HepG2 (cell line): ENCODE data around the gene LGI4. TPM values are rescaled to one million over a fixed set of nuclear protein-coding genes. Genes with fewer than 3 reads are reported as not detected.
A peak's percentile ranks its signal among the peaks of the same experiment; 100 is the strongest.

ENCODE experiments used
- FOSL2 ChIP-seq: sonication (generic); formaldehyde crosslinking; IDR thresholded peaks from 2 replicates; pipeline ENCODE4 v1.4.0; 2020; ENCODE audit warnings: missing genetic modification reagents
- GFI1 ChIP-seq: sonication (generic); formaldehyde crosslinking; IDR thresholded peaks from 2 replicates; pipeline ENCODE4 v1.5.0; 2020; ENCODE audit warnings: missing genetic modification reagents, mild to moderate bottlenecking, borderline replicate concordance
- SRSF9 ChIP-seq: fragments of 200-400 bp; formaldehyde crosslinking; IDR thresholded peaks from 2 replicates; pipeline ENCODE4 v1.6.1; 2018; ENCODE audit warnings: borderline replicate concordance, mild to moderate bottlenecking, low read depth, low read length; ENCODE audit not compliant: insufficient read depth, poor library complexity, severe bottlenecking
- ZNF24 ChIP-seq: fragments of 450-650 bp; IDR thresholded peaks from 2 replicates; pipeline ENCODE4 v1.6.1; 2017; ENCODE audit warnings: antibody characterized with exemption, mild to moderate bottlenecking
- ZNF572 ChIP-seq: sonication (generic); formaldehyde crosslinking; IDR thresholded peaks from 2 replicates; pipeline ENCODE4 v1.5.1; 2020; ENCODE audit warnings: mild to moderate bottlenecking, missing genetic modification reagents
- polyA plus RNA-seq, 8 experiments: library from polyadenylated mRNA; depleted of rRNA in 3 of 8; stranded (reverse) in 7 of 8; unstranded in 1 of 8; fragments of >200 nt; fragmentation: Illumina TruSeq in 4 of 8; extraction: Trizol in 4 of 8; gene quantifications; 2 replicates each; pipeline versions ENCODE4 v1.2.1 to v1.2.3, GENCODE V29; 2011 to 2016; ENCODE audit warnings: low read depth in 4 of 8, missing spikeins in 1 of 8, mixed read lengths in 1 of 8; ENCODE audit not compliant: insufficient read depth in 1 of 8
- total RNA-seq, 5 experiments: library from RNA; depleted of rRNA; stranded (reverse); fragments of >200 nt; fragmentation: Illumina TruSeq; extraction: Trizol; gene quantifications; 2 replicates each; pipeline ENCODE4 v1.2.3, GENCODE V29; 2016; ENCODE audit warnings: low read depth in 1 of 5
- TF ChIP-seq, protein P1 (sequence below): IDR thresholded peaks from 2 replicates; pipeline ENCODE4 v1.6.1; 2016; ENCODE audit warnings: control low read depth
- TF ChIP-seq, protein P2 (sequence below): fragments of 450-650 bp; IDR thresholded peaks from 2 replicates; pipeline ENCODE4 v1.6.1; 2017; ENCODE audit warnings: mild to moderate bottlenecking
- TF ChIP-seq, protein P3 (sequence below): sonication (generic); formaldehyde crosslinking; IDR thresholded peaks from 2 replicates; pipeline ENCODE4 v1.9.0; 2021; ENCODE audit warnings: missing genetic modification reagents, borderline replicate concordance
- TF ChIP-seq, protein P4 (sequence below): sonication (generic); formaldehyde crosslinking; IDR thresholded peaks from 2 replicates; pipeline ENCODE4 v1.8.1; 2023; ENCODE audit warnings: mild to moderate bottlenecking, missing genetic modification reagents, borderline replicate concordance
- TF ChIP-seq, protein P5 (sequence below): sonication (generic); formaldehyde crosslinking; IDR thresholded peaks from 2 replicates; pipeline ENCODE4 v1.4.0; 2020; ENCODE audit warnings: missing genetic modification reagents

The LGI4 gene
- total and polyA plus RNA-seq, 2 of the 13 experiments (the other 11 are each of a cell fraction or from before 2014, with no cell fraction given): 2.8 TPM; not detected in 1

DNA sequence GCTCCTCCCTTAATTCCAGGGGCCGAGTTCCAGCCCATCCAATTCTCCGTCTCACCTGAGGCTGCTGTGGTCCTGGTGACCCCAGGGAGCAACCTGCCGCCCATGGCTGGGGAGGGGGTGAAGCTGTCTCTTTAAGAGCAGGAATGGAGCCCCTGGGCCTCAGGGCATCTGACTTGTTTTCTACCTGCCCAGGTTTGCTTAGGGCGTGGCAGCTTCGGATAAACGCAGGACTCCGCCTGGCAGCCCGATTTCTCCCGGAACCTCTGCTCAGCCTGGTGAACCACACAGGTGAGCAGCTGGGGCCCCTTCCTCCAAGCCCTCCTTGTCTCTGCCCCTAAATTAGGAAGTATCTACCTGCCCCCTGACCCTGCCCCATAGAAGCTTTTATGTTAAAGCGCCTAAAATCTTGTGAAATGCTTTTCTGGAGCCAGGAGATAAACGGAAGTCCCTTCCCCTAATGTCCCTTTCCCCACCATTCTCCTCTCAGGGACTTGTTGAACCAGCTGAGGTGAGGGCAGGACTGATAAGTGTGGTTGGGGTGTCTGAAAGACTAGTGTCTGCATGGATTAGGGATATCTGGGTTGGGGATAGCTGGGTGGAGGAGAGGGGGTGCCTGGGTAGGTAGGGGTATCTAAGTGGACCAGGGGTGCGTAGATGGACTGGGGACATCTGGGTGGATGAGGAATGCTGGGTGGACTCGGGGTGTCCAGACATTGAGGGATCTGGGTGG, 18.6 kb downstream of the LGI4 start (continued):
- TF ChIP-seq, protein P1, sequence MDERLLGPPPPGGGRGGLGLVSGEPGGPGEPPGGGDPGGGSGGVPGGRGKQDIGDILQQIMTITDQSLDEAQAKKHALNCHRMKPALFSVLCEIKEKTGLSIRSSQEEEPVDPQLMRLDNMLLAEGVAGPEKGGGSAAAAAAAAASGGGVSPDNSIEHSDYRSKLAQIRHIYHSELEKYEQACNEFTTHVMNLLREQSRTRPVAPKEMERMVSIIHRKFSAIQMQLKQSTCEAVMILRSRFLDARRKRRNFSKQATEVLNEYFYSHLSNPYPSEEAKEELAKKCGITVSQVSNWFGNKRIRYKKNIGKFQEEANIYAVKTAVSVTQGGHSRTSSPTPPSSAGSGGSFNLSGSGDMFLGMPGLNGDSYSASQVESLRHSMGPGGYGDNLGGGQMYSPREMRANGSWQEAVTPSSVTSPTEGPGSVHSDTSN (CRISPR knock-in tag): no peak
- TF ChIP-seq, protein P2, sequence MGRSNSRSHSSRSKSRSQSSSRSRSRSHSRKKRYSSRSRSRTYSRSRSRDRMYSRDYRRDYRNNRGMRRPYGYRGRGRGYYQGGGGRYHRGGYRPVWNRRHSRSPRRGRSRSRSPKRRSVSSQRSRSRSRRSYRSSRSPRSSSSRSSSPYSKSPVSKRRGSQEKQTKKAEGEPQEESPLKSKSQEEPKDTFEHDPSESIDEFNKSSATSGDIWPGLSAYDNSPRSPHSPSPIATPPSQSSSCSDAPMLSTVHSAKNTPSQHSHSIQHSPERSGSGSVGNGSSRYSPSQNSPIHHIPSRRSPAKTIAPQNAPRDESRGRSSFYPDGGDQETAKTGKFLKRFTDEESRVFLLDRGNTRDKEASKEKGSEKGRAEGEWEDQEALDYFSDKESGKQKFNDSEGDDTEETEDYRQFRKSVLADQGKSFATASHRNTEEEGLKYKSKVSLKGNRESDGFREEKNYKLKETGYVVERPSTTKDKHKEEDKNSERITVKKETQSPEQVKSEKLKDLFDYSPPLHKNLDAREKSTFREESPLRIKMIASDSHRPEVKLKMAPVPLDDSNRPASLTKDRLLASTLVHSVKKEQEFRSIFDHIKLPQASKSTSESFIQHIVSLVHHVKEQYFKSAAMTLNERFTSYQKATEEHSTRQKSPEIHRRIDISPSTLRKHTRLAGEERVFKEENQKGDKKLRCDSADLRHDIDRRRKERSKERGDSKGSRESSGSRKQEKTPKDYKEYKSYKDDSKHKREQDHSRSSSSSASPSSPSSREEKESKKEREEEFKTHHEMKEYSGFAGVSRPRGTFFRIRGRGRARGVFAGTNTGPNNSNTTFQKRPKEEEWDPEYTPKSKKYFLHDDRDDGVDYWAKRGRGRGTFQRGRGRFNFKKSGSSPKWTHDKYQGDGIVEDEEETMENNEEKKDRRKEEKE: no peak
- TF ChIP-seq, protein P3, sequence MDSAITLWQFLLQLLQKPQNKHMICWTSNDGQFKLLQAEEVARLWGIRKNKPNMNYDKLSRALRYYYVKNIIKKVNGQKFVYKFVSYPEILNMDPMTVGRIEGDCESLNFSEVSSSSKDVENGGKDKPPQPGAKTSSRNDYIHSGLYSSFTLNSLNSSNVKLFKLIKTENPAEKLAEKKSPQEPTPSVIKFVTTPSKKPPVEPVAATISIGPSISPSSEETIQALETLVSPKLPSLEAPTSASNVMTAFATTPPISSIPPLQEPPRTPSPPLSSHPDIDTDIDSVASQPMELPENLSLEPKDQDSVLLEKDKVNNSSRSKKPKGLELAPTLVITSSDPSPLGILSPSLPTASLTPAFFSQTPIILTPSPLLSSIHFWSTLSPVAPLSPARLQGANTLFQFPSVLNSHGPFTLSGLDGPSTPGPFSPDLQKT (CRISPR knock-in tag): no peak
- TF ChIP-seq, protein P4, sequence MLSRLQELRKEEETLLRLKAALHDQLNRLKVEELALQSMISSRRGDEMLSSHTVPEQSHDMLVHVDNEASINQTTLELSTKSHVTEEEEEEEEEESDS: no peak
- no peak for TF ChIP-seq GFI1 (CRISPR knock-in tag)
- no peak for TF ChIP-seq FOSL2 (CRISPR knock-in tag)
- TF ChIP-seq, protein P5, sequence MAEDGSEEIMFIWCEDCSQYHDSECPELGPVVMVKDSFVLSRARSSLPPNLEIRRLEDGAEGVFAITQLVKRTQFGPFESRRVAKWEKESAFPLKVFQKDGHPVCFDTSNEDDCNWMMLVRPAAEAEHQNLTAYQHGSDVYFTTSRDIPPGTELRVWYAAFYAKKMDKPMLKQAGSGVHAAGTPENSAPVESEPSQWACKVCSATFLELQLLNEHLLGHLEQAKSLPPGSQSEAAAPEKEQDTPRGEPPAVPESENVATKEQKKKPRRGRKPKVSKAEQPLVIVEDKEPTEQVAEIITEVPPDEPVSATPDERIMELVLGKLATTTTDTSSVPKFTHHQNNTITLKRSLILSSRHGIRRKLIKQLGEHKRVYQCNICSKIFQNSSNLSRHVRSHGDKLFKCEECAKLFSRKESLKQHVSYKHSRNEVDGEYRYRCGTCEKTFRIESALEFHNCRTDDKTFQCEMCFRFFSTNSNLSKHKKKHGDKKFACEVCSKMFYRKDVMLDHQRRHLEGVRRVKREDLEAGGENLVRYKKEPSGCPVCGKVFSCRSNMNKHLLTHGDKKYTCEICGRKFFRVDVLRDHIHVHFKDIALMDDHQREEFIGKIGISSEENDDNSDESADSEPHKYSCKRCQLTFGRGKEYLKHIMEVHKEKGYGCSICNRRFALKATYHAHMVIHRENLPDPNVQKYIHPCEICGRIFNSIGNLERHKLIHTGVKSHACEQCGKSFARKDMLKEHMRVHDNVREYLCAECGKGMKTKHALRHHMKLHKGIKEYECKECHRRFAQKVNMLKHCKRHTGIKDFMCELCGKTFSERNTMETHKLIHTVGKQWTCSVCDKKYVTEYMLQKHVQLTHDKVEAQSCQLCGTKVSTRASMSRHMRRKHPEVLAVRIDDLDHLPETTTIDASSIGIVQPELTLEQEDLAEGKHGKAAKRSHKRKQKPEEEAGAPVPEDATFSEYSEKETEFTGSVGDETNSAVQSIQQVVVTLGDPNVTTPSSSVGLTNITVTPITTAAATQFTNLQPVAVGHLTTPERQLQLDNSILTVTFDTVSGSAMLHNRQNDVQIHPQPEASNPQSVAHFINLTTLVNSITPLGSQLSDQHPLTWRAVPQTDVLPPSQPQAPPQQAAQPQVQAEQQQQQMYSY (CRISPR knock-in tag): no peak
- 0 out of 2 replicates have a peak, but pooled peaks have one; percentile 62 for TF ChIP-seq ZNF572 (CRISPR knock-in tag)
- no peak for TF ChIP-seq SRSF9
- no peak for TF ChIP-seq ZNF24
